HEK293T (cell line): Measurements from ENCODE around the gene MCM8.

ENCODE experiments used
- ARNT ChIP-seq: fragments of 450-650 bp; IDR thresholded peaks from 2 replicates; pipeline ENCODE4 v1.6.1; 2017; ENCODE audit warnings: mild to moderate bottlenecking
- BHLHE40 ChIP-seq: fragments of 450-650 bp; IDR thresholded peaks from 2 replicates; pipeline ENCODE4 v1.6.1; 2016; ENCODE audit warnings: mild to moderate bottlenecking, moderate library complexity, borderline replicate concordance
- ELF4 ChIP-seq: fragments of 450-650 bp; IDR thresholded peaks from 2 replicates; pipeline ENCODE4 v1.6.1; 2017; ENCODE audit warnings: antibody characterized with exemption
- FOXA1 ChIP-seq: fragments of 450-650 bp; IDR thresholded peaks from 2 replicates; pipeline ENCODE4 v1.6.1; 2016; ENCODE audit warnings: mild to moderate bottlenecking
- FOXK2 ChIP-seq: fragments of 450-650 bp; IDR thresholded peaks from 2 replicates; pipeline ENCODE4 v1.6.1; 2016; ENCODE audit warnings: mild to moderate bottlenecking
- FOXM1 ChIP-seq: fragments of 450-650 bp; IDR thresholded peaks from 2 replicates; pipeline ENCODE4 v1.6.1; 2017; ENCODE audit warnings: mild to moderate bottlenecking, borderline replicate concordance
- HDGF ChIP-seq: fragments of 450-650 bp; IDR thresholded peaks from 2 replicates; pipeline ENCODE4 v1.6.1; 2017; ENCODE audit warnings: antibody characterized with exemption, borderline replicate concordance
- L3MBTL2 ChIP-seq: fragments of 450-650 bp; conservative IDR thresholded peaks from 2 replicates; pipeline ENCODE4 v1.6.1; 2016; ENCODE audit warnings: mild to moderate bottlenecking
- NFRKB ChIP-seq: fragments of 450-650 bp; IDR thresholded peaks from 2 replicates; pipeline ENCODE4 v1.6.1; 2016; ENCODE audit warnings: mild to moderate bottlenecking, moderate library complexity
- PKNOX1 ChIP-seq: fragments of 450-650 bp; IDR thresholded peaks from 2 replicates; pipeline ENCODE4 v1.6.1; 2016
- SP1 ChIP-seq: fragments of 450-650 bp; IDR thresholded peaks from 2 replicates; pipeline ENCODE4 v1.6.1; 2017
- SUZ12 ChIP-seq: fragments of 450-650 bp; IDR thresholded peaks from 2 replicates; pipeline ENCODE4 v1.6.1; 2016; ENCODE audit warnings: mild to moderate bottlenecking
- ZNF384 ChIP-seq: fragments of 450-650 bp; IDR thresholded peaks from 2 replicates; pipeline ENCODE4 v1.6.1; 2016

- no peak for TF ChIP-seq SP1
- no peak for TF ChIP-seq SUZ12
- no peak for TF ChIP-seq PKNOX1
- TF ChIP-seq ZNF384: no peak
- TF ChIP-seq BHLHE40: no peak
- no peak for TF ChIP-seq NFRKB
- no peak for TF ChIP-seq FOXM1
- no peak for TF ChIP-seq ELF4
- no peak for TF ChIP-seq FOXK2
- no peak for TF ChIP-seq HDGF
- TF ChIP-seq L3MBTL2: no peak
- TF ChIP-seq ARNT: no peak
- TF ChIP-seq FOXA1: no peak
These were observed 41.4 kb downstream of the MCM8 start for GRCh38 chr20:5991623-5992441.
